ENCODE measurements around the gene FCSK. TPM values are rescaled to one million over a fixed set of nuclear protein-coding genes. Genes with fewer than 3 reads are reported as not detected.

FCSK gene
- total RNA-seq, 1 experiment from 2014 or later: 13.7 TPM

DNA sequence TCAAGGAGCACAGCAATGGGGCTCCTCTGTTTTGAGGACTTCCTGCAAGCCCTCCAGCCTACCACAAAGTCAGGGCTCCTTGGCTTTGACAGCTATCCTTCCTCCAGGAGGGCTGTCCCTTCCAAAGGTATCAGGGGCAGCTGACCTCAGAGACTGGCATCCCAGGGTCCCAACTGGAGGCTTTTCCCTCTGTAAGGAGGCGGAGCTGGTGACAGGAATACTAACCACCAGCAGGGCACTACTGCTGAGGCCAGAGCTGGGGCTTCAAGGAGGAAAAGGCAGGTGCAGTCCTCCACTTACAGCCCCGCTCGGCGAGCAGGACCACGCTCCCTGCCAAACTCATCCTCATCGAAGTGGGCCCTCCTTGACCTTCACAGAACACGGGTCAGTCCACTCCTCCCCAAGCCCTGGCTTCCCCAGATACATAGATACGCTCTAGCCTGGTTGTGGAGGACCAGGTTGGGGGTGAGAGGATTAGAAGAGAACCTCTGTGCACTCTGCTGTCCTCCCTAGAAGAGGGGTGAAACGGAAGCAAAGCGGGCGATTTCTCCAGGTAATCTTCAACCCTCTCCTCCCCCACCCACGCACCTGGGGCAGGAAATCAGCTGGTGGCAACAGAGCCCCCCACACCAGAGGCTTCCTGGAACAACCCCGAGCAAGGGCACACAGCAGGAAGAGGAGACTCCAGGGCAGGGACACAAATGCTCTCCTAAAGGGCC, 36.0 kb upstream of the FCSK start:
- Mint-ChIP-seq H3K27me3 (ENCODE audit: insufficient read depth, unreplicated experiment) (no peaks in the 10 kb centered on the region), H3K9me3 (ENCODE audit: unreplicated experiment) (no peaks in the 10 kb centered on the region), H3K4me1 (ENCODE audit: insufficient read depth, unreplicated experiment) (no peaks in the 10 kb centered on the region), H3K36me3 (ENCODE audit: insufficient read depth, unreplicated experiment) (peaks cover 10% of the 10 kb centered on the region), H3K27ac (ENCODE audit: low read depth, unreplicated experiment) (no peak overlapping the region), H3K4me3 (ENCODE audit: unreplicated experiment) (no peak overlapping the region)
- DNase-seq (ENCODE audit: unreplicated experiment): no peak
- TF ChIP-seq CTCF (IDR thresholded peaks at IDR 0.05; ENCODE audit: unreplicated experiment): no peak
- intact Hi-C loops (cut with micrococcal nuclease): no loop called here
- ChIA-PET CTCF (interaction anchor here (0.6 kb wide), 2 partner anchors 165 to 300 kb away, joined by 3 to 4 read pairs; no protein-coding TSS in a partner anchor), POLR2A (no interaction called here)
- BruUV-seq (replicated peaks): no TSS peak

- peaks cover 10% of the 10 kb centered on the region for H3K36me3 Mint-ChIP-seq (ENCODE audit: insufficient read depth, unreplicated experiment)
- H3K27me3 Mint-ChIP-seq (ENCODE audit: insufficient read depth, unreplicated experiment): no peaks in the 10 kb centered on the region
- TF ChIP-seq CTCF (IDR thresholded peaks at IDR 0.05; ENCODE audit: unreplicated experiment): no peak
- no peaks in the 10 kb centered on the region for H3K9me3 Mint-ChIP-seq (ENCODE audit: unreplicated experiment)
- H3K4me3 Mint-ChIP-seq (ENCODE audit: unreplicated experiment): no peak overlapping the region
- H3K4me1 Mint-ChIP-seq (ENCODE audit: insufficient read depth, unreplicated experiment): no peaks in the 10 kb centered on the region
- intact Hi-C loops (cut with micrococcal nuclease): no loop called here
- BruUV-seq (replicated peaks): no TSS peak
- POLR2A ChIA-PET: no interaction called here
- CTCF ChIA-PET: interaction anchor here (0.6 kb wide), 1 partner anchor 165 kb away, joined by 3 read pairs; no protein-coding TSS in a partner anchor
- no peak for DNase-seq (ENCODE audit: unreplicated experiment)
- no peak overlapping the region for H3K27ac Mint-ChIP-seq (ENCODE audit: low read depth, unreplicated experiment)
Observed at GRCh38 chr16:70418993-70419318, 35.4 kb upstream of the FCSK start.

DNA sequence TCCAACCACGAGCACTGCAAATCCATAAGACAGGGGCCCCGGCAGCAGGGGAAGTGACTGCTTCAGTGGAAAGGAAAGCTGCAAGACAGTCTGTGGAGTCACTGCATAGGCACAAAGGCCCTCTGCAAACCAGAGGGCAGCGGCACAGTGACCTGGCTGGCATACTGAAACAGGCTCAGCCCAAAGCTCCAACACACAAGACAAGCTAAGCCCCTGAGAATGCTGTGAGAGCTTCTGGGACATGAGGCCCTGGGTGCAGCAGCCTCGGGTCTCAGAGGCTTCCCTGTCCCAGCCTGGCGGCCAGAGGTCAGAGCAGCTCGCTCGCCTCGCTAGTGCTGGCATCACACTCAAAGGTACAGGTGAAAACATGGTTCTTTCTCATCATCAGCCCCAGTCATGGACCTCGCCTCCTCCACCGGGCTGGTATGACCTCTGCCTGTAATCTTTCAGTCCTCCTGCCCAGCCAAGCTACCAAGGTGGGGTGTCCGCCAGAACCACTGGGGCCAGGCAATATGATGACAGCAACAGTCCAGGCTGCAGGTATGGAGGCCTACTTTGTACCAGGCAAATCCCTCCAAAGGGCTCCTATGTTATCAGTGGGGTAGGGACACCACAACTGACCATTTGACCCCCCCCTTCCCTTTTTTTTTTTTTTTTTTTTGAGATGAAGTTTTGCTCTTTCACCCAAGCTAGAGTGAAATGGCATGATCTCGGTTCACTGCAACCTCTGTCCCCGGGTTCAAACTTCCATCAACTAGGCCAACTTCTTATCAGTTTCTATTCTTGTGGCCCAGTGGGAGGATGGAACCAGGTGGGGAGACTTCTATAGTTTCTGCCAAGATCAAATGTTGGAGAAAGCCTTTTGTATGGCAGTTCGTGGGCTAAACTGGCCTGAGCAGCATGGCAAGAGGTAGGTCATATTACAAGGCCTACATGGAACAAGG, 34.7 kb upstream of the FCSK start:
- peaks cover 10% of the 10 kb centered on the region for H3K36me3 Mint-ChIP-seq (ENCODE audit: insufficient read depth, unreplicated experiment)
- H3K9me3 Mint-ChIP-seq (ENCODE audit: unreplicated experiment): no peaks in the 10 kb centered on the region
- DNase-seq (ENCODE audit: unreplicated experiment): no peak
- CTCF ChIA-PET: interaction anchor here (0.7 kb wide), 1 partner anchor 192 kb away, joined by 3 read pairs; no protein-coding TSS in a partner anchor
- no peak overlapping the region for H3K27ac Mint-ChIP-seq (ENCODE audit: low read depth, unreplicated experiment)
- H3K4me1 Mint-ChIP-seq (ENCODE audit: insufficient read depth, unreplicated experiment): no peaks in the 10 kb centered on the region
- no peak overlapping the region for H3K4me3 Mint-ChIP-seq (ENCODE audit: unreplicated experiment)
- intact Hi-C loops (cut with micrococcal nuclease): no loop called here
- no peaks in the 10 kb centered on the region for H3K27me3 Mint-ChIP-seq (ENCODE audit: insufficient read depth, unreplicated experiment)
- BruUV-seq (replicated peaks): no TSS peak
- no peak for TF ChIP-seq CTCF (IDR thresholded peaks at IDR 0.05; ENCODE audit: unreplicated experiment)
- POLR2A ChIA-PET: no interaction called here

DNA sequence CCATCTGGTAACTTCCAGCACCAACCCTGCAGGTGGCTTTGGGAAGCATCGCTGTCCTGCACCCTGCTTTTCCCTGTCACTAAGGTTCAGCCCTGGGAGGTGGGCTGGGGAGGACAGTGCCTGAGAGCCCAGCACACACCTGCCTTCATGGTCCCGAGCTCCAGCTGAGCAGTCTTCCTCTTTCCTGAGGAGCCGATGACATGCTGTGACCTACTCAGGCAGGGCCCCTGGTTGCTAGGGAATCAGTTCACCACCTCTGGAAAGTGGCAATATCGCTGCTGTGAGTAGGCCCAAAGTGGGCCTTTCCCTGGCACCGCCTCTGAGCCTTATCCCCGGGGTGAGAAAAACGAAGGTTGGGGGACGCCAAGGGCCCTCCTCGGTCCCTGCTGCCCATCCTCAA, 33.4 kb upstream of the FCSK start:
- no peak overlapping the region for H3K4me3 Mint-ChIP-seq (ENCODE audit: unreplicated experiment)
- POLR2A ChIA-PET: interaction anchor here (1.1 kb wide), 1 partner anchor 11 kb away, joined by 3 read pairs; no protein-coding TSS in a partner anchor
- no peaks in the 10 kb centered on the region for H3K27me3 Mint-ChIP-seq (ENCODE audit: insufficient read depth, unreplicated experiment)
- no peak for TF ChIP-seq CTCF (IDR thresholded peaks at IDR 0.05; ENCODE audit: unreplicated experiment)
- H3K4me1 Mint-ChIP-seq (ENCODE audit: insufficient read depth, unreplicated experiment): no peaks in the 10 kb centered on the region
- CTCF ChIA-PET: no interaction called here
- BruUV-seq (replicated peaks): no TSS peak
- peaks cover 16% of the 10 kb centered on the region for H3K36me3 Mint-ChIP-seq (ENCODE audit: insufficient read depth, unreplicated experiment)
- no peak overlapping the region for H3K27ac Mint-ChIP-seq (ENCODE audit: low read depth, unreplicated experiment)
- no peak for DNase-seq (ENCODE audit: unreplicated experiment)
- H3K9me3 Mint-ChIP-seq (ENCODE audit: unreplicated experiment): no peaks in the 10 kb centered on the region
- intact Hi-C loops (cut with micrococcal nuclease): no loop called here

All from MCF 10A (cell line).